SK-N-SH (cell line): ENCODE data around the gene TMEM131. TPM values are rescaled to one million over a fixed set of nuclear protein-coding genes. Genes with fewer than 3 reads are reported as not detected.

Source experiments
- CTCF ChIA-PET: fragments of 300-600, 350-600 bp; formaldehyde crosslinking; extraction: SDS; loops from one replicate; lab custom pipeline; 2021; lab: Yijun Ruan, JAX
- POLR2A ChIA-PET: fragments of 350-600 bp; sonication (Branson Sonifier 250); formaldehyde crosslinking; extraction: SDS; loops from one replicate; lab custom pipeline; 2020; ENCODE audit warnings: antibody characterized with exemption, inconsistent platforms; lab: Yijun Ruan, JAX
- DNase-seq: peaks from one replicate; pipeline ENCODE4 v3.0.0; 2012
- H2AFZ ChIP-seq: fragments of 200-600 bp; sonication (generic); 2 replicates; pipeline ENCODE4 v1.8.1; 2016; ENCODE audit warnings: antibody characterized with exemption, mild to moderate bottlenecking, low read depth
- H3F3A ChIP-seq: fragments of 200-600 bp; sonication (generic); replicated peaks from 2 replicates; pipeline ENCODE3; 2016; ENCODE audit warnings: antibody characterized with exemption, mild to moderate bottlenecking; ENCODE audit not compliant: insufficient read depth
- H3K27ac ChIP-seq, 2 experiments: fragments of 200-500 bp in 1 of 2; fragments of 200-600 bp in 1 of 2; sonication (Bioruptor generic) in 1 of 2; sonication (generic), shearing (Covaris generic) in 1 of 2; 2 replicates each; pipeline versions ENCODE4 v1.5.1 to v1.6.1; 2014 to 2016; ENCODE audit warnings: low read depth in 2 of 2, inconsistent platforms in 1 of 2, low read length in 1 of 2, mild to moderate bottlenecking in 1 of 2, mixed read lengths in 1 of 2
- H3K27me3 ChIP-seq: fragments of 200-600 bp; sonication (generic), shearing (Covaris generic); 2 replicates; pipeline ENCODE4 v1.6.1; 2016; ENCODE audit warnings: mixed run types; ENCODE audit not compliant: insufficient read depth
- H3K36me3 ChIP-seq, 2 experiments: fragments of 200-500 bp in 1 of 2; fragments of 200-600 bp in 1 of 2; sonication (Bioruptor generic) in 1 of 2; sonication (generic) in 1 of 2; replicated peaks in 1 of 2; 2 replicates each; pipeline versions ENCODE3 to v1.5.1; 2014 to 2016; ENCODE audit warnings: low read length in 1 of 2, mild to moderate bottlenecking in 1 of 2; ENCODE audit not compliant: insufficient read depth in 2 of 2, control insufficient read depth in 1 of 2
- H3K4me1 ChIP-seq, 2 experiments: fragments of 200-500 bp in 1 of 2; fragments of 200-600 bp in 1 of 2; sonication (Bioruptor generic) in 1 of 2; sonication (generic), shearing (Covaris generic) in 1 of 2; 2 replicates each; pipeline versions ENCODE4 v1.5.1 to v1.6.1; 2014 to 2016; ENCODE audit warnings: low read depth in 1 of 2, low read length in 1 of 2, mixed run types in 1 of 2; ENCODE audit not compliant: insufficient read depth in 2 of 2, control insufficient read depth in 1 of 2
- H3K4me2 ChIP-seq: fragments of 200-600 bp; sonication (generic), shearing (Covaris generic); 2 replicates; pipeline ENCODE4 v1.6.1; 2017; ENCODE audit warnings: mixed run types
- H3K4me3 ChIP-seq, 2 experiments: fragments of 200-500 bp in 1 of 2; fragments of 200-600 bp in 1 of 2; sonication (Bioruptor generic) in 1 of 2; sonication (generic), shearing (Covaris generic) in 1 of 2; 2 replicates each; pipeline versions ENCODE4 v1.5.1 to v1.8.1; 2014 to 2016; ENCODE audit warnings: low read depth in 2 of 2, inconsistent platforms in 1 of 2, low read length in 1 of 2, mild to moderate bottlenecking in 1 of 2, mixed read lengths in 1 of 2, moderate library complexity in 1 of 2
- H3K79me2 ChIP-seq: fragments of 200-600 bp; sonication (generic); 2 replicates; pipeline ENCODE4 v1.8.1; 2017; ENCODE audit warnings: mild to moderate bottlenecking; ENCODE audit not compliant: insufficient read depth
- H3K9ac ChIP-seq: fragments of 200-600 bp; sonication (generic); 2 replicates; pipeline ENCODE4 v1.6.1; 2017; ENCODE audit warnings: mixed run types
- H3K9me2 ChIP-seq: fragments of 200-600 bp; sonication (generic); 2 replicates; pipeline ENCODE4 v1.6.1; 2017; ENCODE audit warnings: mixed run types
- H3K9me3 ChIP-seq: fragments of 200-600 bp; sonication (generic); 2 replicates; pipeline ENCODE4 v1.6.1; 2017; ENCODE audit warnings: mixed run types, mild to moderate bottlenecking, moderate library complexity
- H4K20me1 ChIP-seq: fragments of 200-600 bp; sonication (generic); 2 replicates; pipeline ENCODE4 v1.6.1; 2017; ENCODE audit warnings: mild to moderate bottlenecking, mixed run types; ENCODE audit not compliant: insufficient read depth
- ELF1 ChIP-seq: IDR thresholded peaks from 2 replicates; pipeline ENCODE4 v1.4.0; 2012
- EP300 ChIP-seq, 2 experiments: IDR thresholded peaks; 2 replicates each; pipeline versions ENCODE4 v1.4.0 to v1.6.1; 2012; ENCODE audit warnings: borderline replicate concordance in 1 of 2, low read depth in 1 of 2, low read length in 1 of 2
- FOXJ3 ChIP-seq: sonication (generic); formaldehyde crosslinking; IDR thresholded peaks from 2 replicates; pipeline ENCODE4 v1.5.1; 2020; ENCODE audit warnings: mild to moderate bottlenecking, missing genetic modification reagents
- FOXM1 ChIP-seq: IDR thresholded peaks from 2 replicates; pipeline ENCODE4 v1.4.0; 2012; ENCODE audit warnings: low read depth, mild to moderate bottlenecking
- GATA2 ChIP-seq: sonication (generic); formaldehyde crosslinking; IDR thresholded peaks from 2 replicates; pipeline ENCODE4 v1.5.0; 2020; ENCODE audit warnings: mild to moderate bottlenecking, missing genetic modification reagents
- IRF3 ChIP-seq: fragments of 150-350 bp; IDR thresholded peaks from 2 replicates; pipeline ENCODE4 v1.6.1; 2016; ENCODE audit warnings: mild to moderate bottlenecking, low read depth, low read length
- JUND ChIP-seq: IDR thresholded peaks from 2 replicates; pipeline ENCODE4 v1.4.0; 2012
- MAX ChIP-seq: IDR thresholded peaks from 2 replicates; pipeline ENCODE4 v1.4.0; 2012; ENCODE audit warnings: low read depth
- MEF2A ChIP-seq: IDR thresholded peaks from 2 replicates; pipeline ENCODE4 v1.4.0; 2012; ENCODE audit warnings: low read depth, borderline replicate concordance
- MXI1 ChIP-seq: IDR thresholded peaks from 2 replicates; pipeline ENCODE4 v1.6.1; 2012; ENCODE audit warnings: mild to moderate bottlenecking, low read depth, low read length, improper control_type of control experiment
- RAD21 ChIP-seq: IDR thresholded peaks from 2 replicates; pipeline ENCODE4 v1.6.1; 2012; ENCODE audit warnings: mild to moderate bottlenecking, low read length
- RCOR1 ChIP-seq: fragments of 150-350 bp; IDR thresholded peaks from 2 replicates; pipeline ENCODE4 v1.6.1; 2017; ENCODE audit warnings: antibody characterized with exemption, low read length
- SIN3A ChIP-seq: IDR thresholded peaks from 2 replicates; pipeline ENCODE4 v1.6.1; 2012; ENCODE audit warnings: low read depth, mild to moderate bottlenecking, low read length, moderate library complexity, borderline replicate concordance
- SMC3 ChIP-seq: IDR thresholded peaks from 2 replicates; pipeline ENCODE4 v1.6.1; 2012; ENCODE audit warnings: low read depth, low read length, improper control_type of control experiment
- TCF12 ChIP-seq: IDR thresholded peaks from 2 replicates; pipeline ENCODE4 v1.4.0; 2012
- TEAD4 ChIP-seq: IDR thresholded peaks from 2 replicates; pipeline ENCODE4 v1.4.0; 2012; ENCODE audit warnings: mild to moderate bottlenecking, borderline replicate concordance; ENCODE audit not compliant: insufficient read depth
- USF2 ChIP-seq: fragments of 150-350 bp; IDR thresholded peaks from 2 replicates; pipeline ENCODE4 v1.6.1; 2017; ENCODE audit warnings: antibody characterized with exemption, low read length, low read depth, borderline replicate concordance
- WGBS: methylation state at CpG from one replicate; pipeline ENCODE4 v1.1.6; 2017; ENCODE audit warnings: low lambda C conversion rate; 5-methylcytosine and 5-hydroxymethylcytosine counted together
- polyA plus RNA-seq, 3 experiments: library from polyadenylated mRNA; depleted of rRNA; stranded (reverse); fragments of >200 nt; gene quantifications; 2 replicates each; pipeline ENCODE4 v1.2.3, GENCODE V29; 2012

The TMEM131 gene
- polyA plus RNA-seq, 1 of the 3 experiments (the other 2 are of a cell fraction), result 9.1 TPM

GRCh38 chr2:97891611-97892010, 104.1 kb downstream of the TMEM131 start:
- Histone ChIP-seq H3K4me1 (no peaks in the 10 kb centered on the region; a peak in 1 of 4 replicates), H3K9me2 (no peaks in the 10 kb centered on the region), H3K9ac (no peak overlapping the region), H3K27ac (no peak overlapping the region), H3K79me2 (no peaks in the 10 kb centered on the region), H4K20me1 (no peaks in the 10 kb centered on the region), H3K9me3 (no peaks in the 10 kb centered on the region), H3K4me3 (no peak overlapping the region), H2AFZ (no peak overlapping the region), H3F3A (no peaks in the 10 kb centered on the region), H3K4me2 (no peak overlapping the region), H3K27me3 (no peaks in the 10 kb centered on the region), H3K36me3 (peaks cover 14 to 18% of the 10 kb centered on the region in 2 experiments)
- ChIA-PET POLR2A (no interaction called here), CTCF (no interaction called here)
- TF ChIP-seq MEF2A, result no peak
- TF ChIP-seq TEAD4, result no peak
- TF ChIP-seq JUND, result no peak
- no peak for TF ChIP-seq SIN3A
- no peak for TF ChIP-seq GATA2 (CRISPR knock-in tag)
- no peak for TF ChIP-seq EP300 (IDR thresholded peaks at IDR 0.05; ENCODE audit: borderline replicate concordance in 1 of 2, low read depth in 1 of 2, low read length in 1 of 2)
- no peak for TF ChIP-seq MAX
- no peak for TF ChIP-seq RCOR1
- no peak for TF ChIP-seq FOXM1
- TF ChIP-seq SMC3, result no peak
- no peak for DNase-seq

- TF ChIP-seq ELF1 (no peak), RAD21 (no peak), EP300 (IDR thresholded peaks at IDR 0.05; ENCODE audit: borderline replicate concordance in 1 of 2, low read depth in 1 of 2, low read length in 1 of 2) (no peak), FOXM1 (no peak), USF2 (no peak), FOXJ3 (CRISPR knock-in tag) (no peak), TEAD4 (no peak), IRF3 (no peak), TCF12 (no peak), MXI1 (no peak), GATA2 (CRISPR knock-in tag) (no peak)
- WGBS, result 99% methylated on average over 2 of the region's 2 CpGs
- no peak for DNase-seq
- POLR2A ChIA-PET, result no interaction called here
- CTCF ChIA-PET, result no interaction called here
- Histone ChIP-seq H3K9me3 (no peaks in the 10 kb centered on the region), H3K4me3 (no peak overlapping the region), H3K9me2 (no peaks in the 10 kb centered on the region), H3K4me2 (no peak overlapping the region), H3K4me1 (no peaks in the 10 kb centered on the region; a peak in 1 of 4 replicates), H3K36me3 (peaks cover 24 to 38% of the 10 kb centered on the region in 2 experiments), H2AFZ (no peak overlapping the region), H3K79me2 (no peaks in the 10 kb centered on the region), H4K20me1 (no peaks in the 10 kb centered on the region), H3K9ac (no peak overlapping the region), H3K27ac (no peak overlapping the region), H3K27me3 (no peaks in the 10 kb centered on the region), H3F3A (no peaks in the 10 kb centered on the region)
These were observed 106.6 kb downstream of the TMEM131 start for GRCh38 chr2:97889156-97889555.
